Stimulated activated memory B cell treated with anti-CD40 and anti-IgM and Interleukin-4, amounts not matched to agents 10 μg/mL and 1 μg/mL and 100 μg/mL, for 72 hours (primary cell): Measurements from ENCODE around the gene HBP1.
A peak's percentile ranks its signal among the peaks of the same experiment; 100 is the strongest.

Experiments
- ATAC-seq: fragments of 150-1000 bp; cut with Tn5 transposase; 2 replicates; pipeline ENCODE4 v1.10.0; 2021
- H3K27ac Mint-ChIP-seq: one replicate; pipeline ENCODE4 v1.8.0; 2022; ENCODE audit warnings: mild to moderate bottlenecking, mixed read lengths
- H3K27me3 Mint-ChIP-seq: one replicate; pipeline ENCODE4 v1.8.0; 2022; ENCODE audit warnings: mixed read lengths
- H3K36me3 Mint-ChIP-seq: one replicate; pipeline ENCODE4 v1.8.0; 2022; ENCODE audit warnings: mixed read lengths
- H3K4me1 Mint-ChIP-seq: one replicate; pipeline ENCODE4 v1.8.0; 2022; ENCODE audit warnings: mixed read lengths
- H3K4me3 Mint-ChIP-seq: one replicate; pipeline ENCODE4 v1.8.0; 2022; ENCODE audit warnings: mild to moderate bottlenecking, moderate library complexity, mixed read lengths
- H3K9me3 Mint-ChIP-seq: one replicate; pipeline ENCODE4 v1.8.0; 2022; ENCODE audit warnings: mixed read lengths

HBP1 gene

DNA sequence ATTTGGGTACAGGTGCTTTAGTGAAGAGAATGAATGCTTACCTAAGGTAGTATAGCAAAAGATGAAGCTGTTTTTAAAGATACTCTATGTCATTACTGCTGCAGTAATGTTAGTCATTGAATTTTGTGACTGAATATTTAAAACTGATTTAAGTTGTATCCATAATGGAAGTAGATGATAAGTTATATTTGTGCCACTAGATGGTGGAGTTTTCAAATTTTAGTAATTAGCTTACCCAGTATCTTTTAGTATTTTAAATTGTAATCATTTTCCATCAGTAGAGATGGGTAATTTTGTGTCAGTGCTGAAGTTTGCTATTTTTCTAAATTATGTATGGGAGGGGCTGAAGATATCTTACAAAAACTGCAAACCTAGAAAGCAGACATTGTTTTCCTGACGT lies 25.2 kb downstream of the HBP1 start:
- Mint-ChIP-seq H3K27ac (peak overlapping the region; percentile 62), H3K9me3 (no peaks in the 10 kb centered on the region), H3K27me3 (no peaks in the 10 kb centered on the region), H3K36me3 (peaks cover 40% of the 10 kb centered on the region), H3K4me3 (no peak overlapping the region), H3K4me1 (no peaks in the 10 kb centered on the region)
- no peak for ATAC-seq

DNA sequence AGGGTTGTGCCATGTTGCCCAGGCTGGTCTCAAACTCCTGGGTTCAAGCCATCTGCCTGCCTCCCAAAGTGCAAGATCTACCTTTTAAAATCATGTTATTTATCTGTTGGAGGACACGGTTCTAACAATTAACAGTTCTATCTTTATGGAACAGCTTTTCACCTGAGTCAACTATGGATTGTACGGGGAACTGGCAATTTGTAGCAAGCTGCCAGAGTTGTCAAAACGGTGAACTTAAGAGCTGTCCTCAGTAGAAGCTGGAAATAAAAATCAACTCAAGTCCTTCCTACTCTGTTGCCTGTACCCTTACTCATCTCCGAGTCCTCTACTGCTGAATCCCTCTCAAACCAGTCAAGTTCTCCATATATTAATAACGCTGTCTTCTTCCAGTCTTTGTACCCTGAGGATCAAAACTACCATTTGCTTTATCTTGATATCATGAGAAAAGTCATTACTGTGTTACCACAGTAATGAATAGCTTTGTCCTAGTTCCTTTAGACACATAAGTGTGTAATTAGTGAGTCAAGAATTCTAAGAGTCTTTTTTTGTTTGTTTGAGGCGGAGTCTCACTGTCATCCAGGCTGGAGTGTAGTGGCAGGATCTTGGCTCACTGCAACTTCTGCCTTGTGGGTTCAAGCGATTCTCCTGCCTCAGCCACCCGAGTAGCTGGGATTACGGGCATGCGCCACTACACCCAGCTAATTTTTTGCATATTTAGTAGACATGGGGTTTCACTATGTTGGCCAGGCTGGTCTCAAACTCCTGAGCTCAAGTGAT lies 28.2 kb downstream of the HBP1 start:
- no peaks in the 10 kb centered on the region for H3K4me1 Mint-ChIP-seq
- no peak overlapping the region for H3K27ac Mint-ChIP-seq
- no peaks in the 10 kb centered on the region for H3K9me3 Mint-ChIP-seq
- ATAC-seq, result no peak
- H3K4me3 Mint-ChIP-seq, result no peak overlapping the region
- no peaks in the 10 kb centered on the region for H3K27me3 Mint-ChIP-seq
- H3K36me3 Mint-ChIP-seq, result peaks cover 43% of the 10 kb centered on the region

DNA sequence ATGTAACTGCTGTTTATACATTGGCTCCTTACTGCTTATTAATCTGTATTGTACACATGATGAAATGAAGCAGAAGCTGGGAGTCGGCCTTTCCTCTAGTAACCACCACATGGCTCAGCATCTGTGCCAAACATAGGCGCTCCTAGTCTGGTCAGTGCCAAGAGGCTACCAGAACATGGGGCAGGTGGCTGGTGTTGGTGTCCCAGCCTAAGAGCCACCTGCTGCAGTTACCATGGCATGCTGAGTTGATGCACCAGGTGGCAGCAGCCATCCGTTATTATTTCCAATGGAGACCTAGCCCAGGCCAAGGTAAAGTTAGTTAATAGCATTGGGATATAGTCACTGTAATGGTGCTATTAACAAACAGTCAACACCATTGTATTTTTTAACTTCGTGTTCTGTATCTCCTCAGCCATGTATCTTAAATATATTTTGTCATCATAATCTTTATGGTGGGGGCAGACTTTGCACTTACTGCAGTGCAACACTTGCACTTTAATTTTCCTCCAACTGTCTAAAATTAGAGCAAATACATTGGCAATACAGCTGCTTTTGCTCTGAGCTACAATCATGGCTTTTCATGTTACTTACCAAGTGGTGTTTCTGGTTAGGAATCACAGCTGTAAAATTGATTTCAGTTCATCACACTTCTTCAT lies 33.1 kb downstream of the HBP1 start:
- no peak overlapping the region for H3K27ac Mint-ChIP-seq

DNA sequence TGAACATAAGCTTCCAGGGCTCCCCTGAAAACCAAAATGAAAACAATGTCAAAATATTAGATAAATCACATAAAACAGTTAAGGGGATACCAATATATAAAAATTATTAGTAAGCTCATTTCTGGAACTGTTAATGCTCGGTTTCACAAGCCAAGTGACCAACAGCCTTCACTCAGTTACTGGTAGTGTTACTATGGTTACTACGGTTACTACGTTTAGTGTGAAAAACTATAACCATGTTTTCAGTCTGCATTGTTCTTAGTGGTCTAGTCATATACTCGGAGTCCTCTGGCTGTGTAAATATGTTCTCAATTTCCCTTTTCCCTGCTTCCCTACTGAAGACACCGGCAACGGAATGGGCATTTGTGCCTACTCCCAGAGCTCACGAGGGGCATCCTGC lies 34.8 kb downstream of the HBP1 start:
- Mint-ChIP-seq H3K4me1 (no peaks in the 10 kb centered on the region), H3K27me3 (no peaks in the 10 kb centered on the region), H3K4me3 (no peak overlapping the region), H3K9me3 (no peaks in the 10 kb centered on the region), H3K27ac (no peak overlapping the region), H3K36me3 (peaks cover 52% of the 10 kb centered on the region)
- no peak for ATAC-seq

More for the DNA sequence above, 33.1 kb downstream of the HBP1 start:
- Mint-ChIP-seq H3K27me3 (no peaks in the 10 kb centered on the region), H3K4me3 (no peak overlapping the region), H3K4me1 (no peaks in the 10 kb centered on the region), H3K36me3 (peaks cover 57% of the 10 kb centered on the region), H3K9me3 (no peaks in the 10 kb centered on the region)
- no peak for ATAC-seq

DNA sequence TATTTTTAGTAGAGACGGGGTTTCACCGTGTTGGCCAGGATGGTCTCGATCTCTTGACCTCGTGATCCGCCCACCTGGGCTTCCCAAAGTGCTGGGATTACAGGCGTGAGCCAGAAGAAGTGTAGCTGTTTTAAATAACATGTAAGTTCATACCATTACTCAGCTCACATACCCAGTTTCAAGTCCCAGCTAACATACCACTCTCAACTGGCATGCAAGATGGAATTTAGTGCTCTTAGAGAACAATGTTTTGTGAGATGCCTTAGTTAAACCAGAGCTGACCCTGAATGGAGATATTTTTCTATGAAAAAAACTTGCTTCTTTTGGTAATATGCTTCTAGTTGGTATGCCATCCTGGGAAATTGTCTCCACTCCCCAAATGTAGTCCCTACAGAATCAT lies 37.3 kb downstream of the HBP1 start:
- Mint-ChIP-seq H3K27me3 (no peaks in the 10 kb centered on the region), H3K36me3 (peaks cover 54% of the 10 kb centered on the region), H3K9me3 (no peaks in the 10 kb centered on the region), H3K27ac (no peak overlapping the region), H3K4me1 (no peaks in the 10 kb centered on the region), H3K4me3 (no peak overlapping the region)
- ATAC-seq, result no peak

DNA sequence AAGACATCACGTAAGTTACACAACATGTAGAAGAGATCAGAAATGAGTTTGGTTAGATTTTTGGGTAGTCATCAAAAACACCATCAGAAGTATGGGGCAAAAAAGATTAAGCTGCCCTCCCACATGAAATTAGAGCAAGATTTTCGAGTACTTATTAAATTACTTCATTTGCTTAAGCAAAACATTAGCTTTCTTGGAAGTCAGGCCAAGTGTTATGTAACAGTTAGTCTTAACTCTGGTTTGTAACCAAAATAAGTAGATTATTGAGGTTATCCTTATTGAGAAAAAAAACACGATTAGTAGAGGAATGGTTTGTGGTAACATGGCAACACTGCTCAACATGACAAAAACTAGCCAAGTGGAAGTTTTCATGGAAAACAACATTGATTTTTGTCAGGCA lies 37.9 kb downstream of the HBP1 start:
- ATAC-seq, result no peak
- no peaks in the 10 kb centered on the region for H3K4me1 Mint-ChIP-seq
- peaks cover 54% of the 10 kb centered on the region for H3K36me3 Mint-ChIP-seq
- H3K9me3 Mint-ChIP-seq, result no peaks in the 10 kb centered on the region
- H3K4me3 Mint-ChIP-seq, result no peak overlapping the region
- no peaks in the 10 kb centered on the region for H3K27me3 Mint-ChIP-seq
- no peak overlapping the region for H3K27ac Mint-ChIP-seq

DNA sequence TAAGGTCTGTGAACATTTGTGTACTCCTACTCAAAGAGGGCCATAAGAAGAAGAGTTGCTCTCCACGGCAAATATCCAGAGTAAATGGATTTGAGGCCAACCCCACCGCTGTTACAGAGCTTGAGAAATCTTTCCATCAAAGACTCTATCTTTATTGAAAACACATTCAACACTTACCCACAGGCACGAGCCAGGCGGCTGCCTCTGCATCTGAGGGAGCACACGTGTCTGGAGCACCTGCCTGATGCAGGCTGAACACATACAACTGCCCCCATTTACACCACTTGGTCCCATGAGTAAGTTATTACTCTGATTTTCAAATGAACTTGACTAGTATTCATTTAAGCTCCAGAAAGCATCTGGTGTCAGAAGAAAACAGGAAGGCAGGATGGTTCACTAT lies 38.7 kb downstream of the HBP1 start:
- Mint-ChIP-seq H3K27me3 (no peaks in the 10 kb centered on the region), H3K4me1 (peaks cover 2% of the 10 kb centered on the region), H3K36me3 (peaks cover 56% of the 10 kb centered on the region), H3K27ac (no peak overlapping the region), H3K4me3 (no peak overlapping the region), H3K9me3 (no peaks in the 10 kb centered on the region)
- ATAC-seq, result no peak

DNA sequence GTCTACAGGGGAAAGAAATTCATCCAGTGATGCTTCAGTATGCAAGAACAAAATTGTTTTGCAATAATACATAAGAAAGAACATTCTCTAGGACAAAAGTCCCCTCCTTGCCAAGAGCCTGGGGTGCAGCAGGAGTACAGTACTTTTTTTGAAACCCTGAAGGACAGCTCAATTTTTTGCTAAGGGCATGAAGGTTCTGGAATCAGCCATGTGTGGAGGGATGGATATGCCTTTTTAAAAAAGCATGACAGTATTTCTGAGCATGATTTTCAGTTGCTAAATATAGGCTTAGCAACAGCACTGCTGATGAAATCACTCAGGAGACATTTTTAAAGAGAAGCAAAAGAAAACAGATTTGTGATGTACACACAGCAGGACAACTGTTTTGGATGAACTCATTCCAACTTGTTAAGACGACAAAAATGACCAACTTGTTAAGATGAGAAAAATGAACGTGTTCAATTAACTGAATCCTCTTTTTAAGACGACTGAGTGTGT lies 39.3 kb downstream of the HBP1 start:
- peaks cover 57% of the 10 kb centered on the region for H3K36me3 Mint-ChIP-seq

DNA sequence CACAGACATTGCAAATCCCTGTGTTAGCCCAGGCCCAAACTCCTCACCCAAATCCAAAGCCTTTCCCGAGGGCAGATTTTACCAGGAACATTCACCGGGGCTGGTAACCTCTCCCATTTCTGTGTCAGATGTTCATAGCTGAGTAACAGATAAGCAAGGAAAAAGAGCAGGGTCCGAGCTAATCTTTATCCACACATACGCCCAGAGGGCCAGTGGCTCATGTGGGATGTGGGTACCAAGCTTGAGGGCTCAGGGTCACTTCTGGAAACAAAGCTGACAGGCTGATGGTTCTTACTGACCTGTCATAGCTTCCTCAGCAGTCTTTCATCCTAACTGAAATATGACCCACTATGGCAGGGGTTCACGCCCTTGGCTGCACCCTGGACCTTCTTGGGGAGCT lies 39.8 kb downstream of the HBP1 start:
- H3K4me1 Mint-ChIP-seq, result peaks cover 12% of the 10 kb centered on the region
- ATAC-seq, result no peak
- peaks cover 60% of the 10 kb centered on the region for H3K36me3 Mint-ChIP-seq
- no peak overlapping the region for H3K4me3 Mint-ChIP-seq
- no peak overlapping the region for H3K27ac Mint-ChIP-seq
- H3K27me3 Mint-ChIP-seq, result no peaks in the 10 kb centered on the region
- H3K9me3 Mint-ChIP-seq, result peaks cover 2% of the 10 kb centered on the region

More for the DNA sequence above, 39.3 kb downstream of the HBP1 start:
- Mint-ChIP-seq H3K4me1 (peaks cover 8% of the 10 kb centered on the region), H3K9me3 (no peaks in the 10 kb centered on the region), H3K27ac (no peak overlapping the region), H3K27me3 (no peaks in the 10 kb centered on the region), H3K4me3 (no peak overlapping the region)
- no peak for ATAC-seq

DNA sequence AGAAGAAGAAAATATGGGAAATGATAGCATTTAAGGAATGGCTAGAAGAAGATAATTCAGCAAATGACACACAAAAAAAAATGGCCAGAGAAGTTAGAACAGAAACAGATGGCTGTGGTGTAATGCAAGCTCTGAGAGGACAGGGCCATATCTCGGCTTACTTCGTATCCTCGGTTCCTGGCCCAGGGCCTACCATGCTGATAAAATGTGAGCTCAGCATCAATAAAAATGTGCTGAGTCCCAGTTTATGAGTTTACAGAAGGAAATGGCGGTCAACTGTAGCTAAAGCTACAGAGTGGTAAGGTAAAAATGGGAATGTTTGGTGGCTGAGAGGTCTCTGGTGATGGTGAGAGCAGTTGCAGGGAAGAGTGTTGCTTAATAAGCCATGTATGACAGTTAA lies 40.8 kb downstream of the HBP1 start:
- no peaks in the 10 kb centered on the region for H3K27me3 Mint-ChIP-seq
- H3K4me1 Mint-ChIP-seq, result peaks cover 12% of the 10 kb centered on the region
- no peak for ATAC-seq
- peaks cover 7% of the 10 kb centered on the region for H3K9me3 Mint-ChIP-seq
- H3K27ac Mint-ChIP-seq, result no peak overlapping the region
- no peak overlapping the region for H3K4me3 Mint-ChIP-seq
- peaks cover 58% of the 10 kb centered on the region for H3K36me3 Mint-ChIP-seq

DNA sequence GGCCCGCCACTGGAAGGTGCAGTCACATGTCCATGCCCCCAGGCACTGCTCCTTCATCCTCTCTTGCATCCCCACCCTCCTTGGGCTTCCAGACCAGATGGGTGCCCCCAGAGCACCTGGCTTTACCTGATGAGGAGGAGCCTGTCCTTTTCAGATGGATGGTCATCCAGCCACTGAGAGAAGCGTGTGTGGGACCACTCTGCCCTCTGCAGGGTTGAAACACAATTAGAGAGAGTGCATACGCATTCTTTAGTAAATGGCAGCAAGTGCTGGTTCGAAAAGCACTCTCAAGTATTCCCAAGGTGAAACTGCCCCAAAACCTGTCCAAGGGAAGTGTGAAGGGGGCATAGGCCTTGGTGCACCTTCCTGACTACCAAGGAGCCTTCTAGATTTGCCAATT lies 41.6 kb downstream of the HBP1 start:
- H3K27ac Mint-ChIP-seq, result no peak overlapping the region

DNA sequence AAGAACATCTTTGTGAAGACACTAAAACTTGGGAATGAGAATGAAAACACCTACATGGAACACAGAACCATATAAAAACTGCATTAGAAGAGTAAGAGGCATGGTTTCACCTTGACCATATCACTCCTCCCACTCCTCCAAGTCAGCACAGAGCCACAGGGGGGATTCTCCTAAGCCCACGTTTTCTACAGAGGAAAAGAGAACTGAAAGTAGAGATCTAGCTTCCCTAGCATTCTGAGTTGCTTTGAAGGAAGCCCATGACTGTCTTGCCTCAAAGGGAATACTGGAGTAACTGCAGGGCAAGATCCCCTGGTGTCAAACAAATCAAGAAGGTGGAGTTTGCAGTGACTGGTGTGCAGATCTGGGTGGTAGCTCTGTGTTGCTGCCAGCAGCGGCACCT lies 43.9 kb downstream of the HBP1 start:
- Mint-ChIP-seq H3K4me3 (no peak overlapping the region), H3K36me3 (peaks cover 65% of the 10 kb centered on the region), H3K27ac (no peak overlapping the region), H3K9me3 (peaks cover 19% of the 10 kb centered on the region), H3K27me3 (no peaks in the 10 kb centered on the region), H3K4me1 (peaks cover 12% of the 10 kb centered on the region)
- ATAC-seq, result no peak

More for the DNA sequence above, 41.6 kb downstream of the HBP1 start:
- H3K4me3 Mint-ChIP-seq, result no peak overlapping the region
- H3K27me3 Mint-ChIP-seq, result no peaks in the 10 kb centered on the region
- no peak for ATAC-seq
- peaks cover 12% of the 10 kb centered on the region for H3K4me1 Mint-ChIP-seq
- peaks cover 13% of the 10 kb centered on the region for H3K9me3 Mint-ChIP-seq
- peaks cover 58% of the 10 kb centered on the region for H3K36me3 Mint-ChIP-seq

DNA sequence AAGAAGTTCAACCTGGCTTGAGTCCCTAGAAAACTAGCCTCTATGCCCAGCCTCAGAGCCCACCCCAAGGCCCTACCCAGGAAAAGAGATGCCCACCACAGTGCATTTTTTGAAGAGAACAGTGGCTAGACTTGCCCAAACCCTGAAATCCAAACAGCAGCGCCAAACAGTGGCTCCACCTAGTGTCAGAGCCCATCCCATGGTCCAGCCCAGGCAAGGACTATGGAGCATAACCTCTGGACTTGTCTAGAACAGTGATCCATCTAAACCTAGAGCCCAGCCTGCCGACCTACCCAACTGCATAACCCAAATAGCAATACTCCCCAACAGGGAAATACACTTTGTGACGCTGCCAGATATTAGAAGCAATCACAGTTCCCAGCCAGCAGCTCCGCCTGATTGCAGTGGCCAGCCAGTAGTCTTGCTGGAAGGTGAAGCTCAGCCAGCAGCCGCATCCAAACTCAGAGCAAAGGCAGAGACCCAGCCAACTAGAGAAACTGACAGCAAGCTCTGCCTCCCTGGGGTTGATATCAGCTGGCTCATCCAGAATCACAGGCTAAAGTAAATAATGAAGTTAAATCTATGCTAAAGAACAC lies 44.5 kb downstream of the HBP1 start:
- peaks cover 69% of the 10 kb centered on the region for H3K36me3 Mint-ChIP-seq
- no peak for ATAC-seq

DNA sequence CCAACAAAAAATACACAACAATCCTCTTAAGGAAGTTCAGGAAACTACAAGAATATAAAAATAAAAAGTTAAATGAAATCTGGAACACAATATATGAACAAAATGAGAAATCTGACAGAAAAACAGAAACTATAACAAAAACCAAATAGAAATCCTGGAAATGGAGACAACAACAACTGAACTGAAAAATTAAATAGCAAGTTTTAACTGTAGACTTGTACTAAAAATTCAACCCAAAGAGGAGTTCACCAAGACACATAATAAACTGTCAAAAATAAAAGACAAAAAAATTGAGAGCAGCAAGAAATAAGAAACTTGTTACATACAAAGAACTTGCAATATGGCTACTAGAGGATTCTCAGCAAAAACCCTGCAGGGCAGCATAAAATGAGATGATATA lies 45.1 kb downstream of the HBP1 start:
- peaks cover 74% of the 10 kb centered on the region for H3K36me3 Mint-ChIP-seq
- H3K27me3 Mint-ChIP-seq, result no peaks in the 10 kb centered on the region
- no peak overlapping the region for H3K27ac Mint-ChIP-seq
- H3K4me3 Mint-ChIP-seq, result no peak overlapping the region
- no peak for ATAC-seq
- peaks cover 12% of the 10 kb centered on the region for H3K4me1 Mint-ChIP-seq
- H3K9me3 Mint-ChIP-seq, result peaks cover 19% of the 10 kb centered on the region

More for the DNA sequence above, 44.5 kb downstream of the HBP1 start:
- no peak overlapping the region for H3K4me3 Mint-ChIP-seq
- H3K4me1 Mint-ChIP-seq, result peaks cover 12% of the 10 kb centered on the region
- peaks cover 19% of the 10 kb centered on the region for H3K9me3 Mint-ChIP-seq
- H3K27ac Mint-ChIP-seq, result no peak overlapping the region
- no peaks in the 10 kb centered on the region for H3K27me3 Mint-ChIP-seq

DNA sequence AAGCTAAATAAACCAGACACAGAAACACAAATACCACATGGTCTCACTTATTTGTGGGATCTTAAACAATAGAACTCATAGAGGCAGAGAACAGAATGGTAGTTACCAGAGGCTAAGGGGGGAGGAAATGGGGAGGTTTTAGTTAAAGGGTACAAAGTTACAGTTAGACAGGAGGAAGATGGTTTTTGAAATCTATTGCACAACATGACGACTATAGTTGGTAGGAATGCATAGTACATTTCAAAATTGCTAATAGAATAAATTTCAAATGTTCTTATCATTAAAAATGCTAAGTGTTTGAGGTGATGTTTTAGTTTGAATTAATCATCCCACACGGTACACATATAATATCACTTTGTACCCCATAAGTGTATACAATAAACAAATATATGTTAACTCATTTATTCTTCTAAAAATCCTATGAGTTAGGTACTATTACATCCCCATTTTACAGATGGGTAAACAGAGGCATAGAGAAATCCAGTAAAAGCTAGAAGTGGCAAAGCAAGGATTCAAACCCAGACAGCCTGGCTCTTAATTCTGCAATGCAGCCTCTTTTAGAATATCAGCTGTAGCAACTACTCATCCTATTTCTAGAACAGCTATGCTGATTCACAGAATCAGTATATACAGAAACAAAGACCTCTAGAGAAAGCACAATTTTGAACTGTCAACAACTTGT lies 50.9 kb downstream of the HBP1 start:
- peaks cover 58% of the 10 kb centered on the region for H3K36me3 Mint-ChIP-seq
- H3K9me3 Mint-ChIP-seq, result peaks cover 13% of the 10 kb centered on the region
- no peak for ATAC-seq
- H3K27ac Mint-ChIP-seq, result no peak overlapping the region
- no peaks in the 10 kb centered on the region for H3K27me3 Mint-ChIP-seq
- no peak overlapping the region for H3K4me3 Mint-ChIP-seq
- H3K4me1 Mint-ChIP-seq, result no peaks in the 10 kb centered on the region
